Cardiac fibroblast (primary cell): ENCODE measurements around the gene MAGI2.

Experiments used
- DNase-seq, 2 donors: peaks; one replicate each; pipeline versions ENCODE4 v3.0.0 to v3.0.0-alpha.2; 2010; ENCODE audit warnings: low read depth in 2 of 2
- H3K4me3 ChIP-seq, 2 donors: replicated peaks in 1 of 2; 1 replicate in 1 of 2; 2 replicates in 1 of 2; pipeline ENCODE4 v1.5.1; 2011; ENCODE audit warnings: low read depth in 2 of 2, low read length in 2 of 2, mild to moderate bottlenecking in 2 of 2, moderate library complexity in 1 of 2
- TF ChIP-seq, protein P1 (sequence below): IDR thresholded peaks from one replicate; pipeline ENCODE4 v1.5.1; 2011; ENCODE audit warnings: low read depth, mild to moderate bottlenecking, low read length, inconsistent platforms

Gene MAGI2

DNA sequence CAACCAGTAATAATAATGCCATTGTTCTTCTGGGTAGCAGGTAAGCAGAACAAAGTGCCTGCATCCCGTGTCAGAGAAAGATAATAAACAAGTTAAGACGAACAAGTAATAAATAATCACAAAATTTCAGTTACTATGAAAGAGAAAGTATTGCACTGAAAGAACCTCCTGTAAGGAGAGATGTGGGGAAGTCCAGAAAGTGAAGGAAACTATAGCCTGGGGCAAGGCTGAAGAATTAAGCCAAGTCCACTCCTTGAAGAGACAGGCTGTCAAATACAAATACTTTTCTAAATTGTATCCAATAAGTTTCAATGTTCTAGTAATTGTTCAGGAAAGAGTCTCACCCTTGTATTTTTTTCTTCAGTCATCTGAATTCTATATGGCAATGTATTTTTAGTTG, 611.4 kb downstream of the MAGI2 start:
- TF ChIP-seq, protein P1, sequence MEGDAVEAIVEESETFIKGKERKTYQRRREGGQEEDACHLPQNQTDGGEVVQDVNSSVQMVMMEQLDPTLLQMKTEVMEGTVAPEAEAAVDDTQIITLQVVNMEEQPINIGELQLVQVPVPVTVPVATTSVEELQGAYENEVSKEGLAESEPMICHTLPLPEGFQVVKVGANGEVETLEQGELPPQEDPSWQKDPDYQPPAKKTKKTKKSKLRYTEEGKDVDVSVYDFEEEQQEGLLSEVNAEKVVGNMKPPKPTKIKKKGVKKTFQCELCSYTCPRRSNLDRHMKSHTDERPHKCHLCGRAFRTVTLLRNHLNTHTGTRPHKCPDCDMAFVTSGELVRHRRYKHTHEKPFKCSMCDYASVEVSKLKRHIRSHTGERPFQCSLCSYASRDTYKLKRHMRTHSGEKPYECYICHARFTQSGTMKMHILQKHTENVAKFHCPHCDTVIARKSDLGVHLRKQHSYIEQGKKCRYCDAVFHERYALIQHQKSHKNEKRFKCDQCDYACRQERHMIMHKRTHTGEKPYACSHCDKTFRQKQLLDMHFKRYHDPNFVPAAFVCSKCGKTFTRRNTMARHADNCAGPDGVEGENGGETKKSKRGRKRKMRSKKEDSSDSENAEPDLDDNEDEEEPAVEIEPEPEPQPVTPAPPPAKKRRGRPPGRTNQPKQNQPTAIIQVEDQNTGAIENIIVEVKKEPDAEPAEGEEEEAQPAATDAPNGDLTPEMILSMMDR: no peak
- no peak for DNase-seq
- H3K4me3 ChIP-seq: no peak overlapping the region

GRCh38 chr7:78835897-78836296, 617.6 kb downstream of the MAGI2 start:
- TF ChIP-seq, protein P1: no peak
- no peak overlapping the region for H3K4me3 ChIP-seq
- no peak for DNase-seq

DNA sequence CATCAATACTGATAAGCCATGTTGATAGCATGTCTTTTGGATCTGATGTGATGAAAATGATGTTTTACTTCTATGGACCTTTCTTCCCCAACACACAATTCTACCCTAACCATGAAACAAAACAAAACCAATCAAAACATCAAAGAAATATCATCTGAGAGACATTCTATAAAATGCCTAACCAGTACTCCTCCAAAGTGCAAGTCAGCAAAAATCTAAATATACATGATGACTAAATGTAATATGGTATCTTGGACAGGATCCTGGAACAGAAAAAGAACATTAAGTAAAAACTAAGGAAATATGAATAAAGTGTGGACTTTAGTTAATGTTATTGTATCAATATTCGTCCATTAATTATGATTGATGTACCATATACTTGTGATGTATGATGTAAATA, 625.1 kb downstream of the MAGI2 start:
- TF ChIP-seq, protein P1: no peak
- DNase-seq: peak in 1 of 2 donors; percentile 9
- H3K4me3 ChIP-seq: no peak overlapping the region

- DNase-seq: no peak
- TF ChIP-seq, protein P1: no peak
- no peak overlapping the region for H3K4me3 ChIP-seq
Observed at GRCh38 chr7:78803501-78804127, 649.9 kb downstream of the MAGI2 start.

GRCh38 chr7:78794101-78794500, 659.4 kb downstream of the MAGI2 start:
- DNase-seq: no peak
- TF ChIP-seq, protein P1: no peak
- H3K4me3 ChIP-seq: no peak overlapping the region

- TF ChIP-seq, protein P1: no peak
- no peak for DNase-seq
- no peak overlapping the region for H3K4me3 ChIP-seq
Observed at GRCh38 chr7:78792624-78793023, 660.8 kb downstream of the MAGI2 start.

DNA sequence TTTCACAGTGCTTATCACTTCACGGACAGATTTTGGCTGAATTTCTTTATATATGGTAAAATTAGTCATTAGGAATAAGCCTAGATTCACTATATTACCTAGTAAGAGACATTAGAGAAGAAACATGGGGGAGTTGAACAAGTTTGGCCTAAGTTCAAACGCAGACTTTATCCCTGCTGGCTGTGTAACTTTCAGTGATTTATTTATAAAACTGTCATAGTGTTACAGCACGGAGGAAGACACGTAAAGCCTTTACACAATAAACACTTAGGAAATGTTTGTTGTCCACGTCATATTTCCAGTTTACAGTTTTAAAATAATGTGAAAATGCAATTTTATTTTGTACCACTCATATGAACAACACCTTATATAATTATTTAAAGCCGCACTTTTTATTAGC, 661.5 kb downstream of the MAGI2 start:
- H3K4me3 ChIP-seq: no peak overlapping the region
- peak in 1 of 2 donors; percentile 2 for DNase-seq
- TF ChIP-seq, protein P1: no peak
